A549 (cell line): ENCODE data around the gene LMTK2. TPM values are rescaled to one million over a fixed set of nuclear protein-coding genes. Genes with fewer than 3 reads are reported as not detected.

Source experiments
- ATAC-seq, 2 experiments: fragments of 200-7000 bp in 1 of 2; fragments of >200 bp in 1 of 2; cut with Nextera tagmentation in 1 of 2; cut with Tn5 transposase in 1 of 2; 3 replicates each; pipeline versions ENCODE4 v1.8.0 to v1.9.1; 2018 to 2020; ENCODE audit warnings: mild to moderate bottlenecking in 1 of 2, moderate library complexity in 1 of 2
- CTCF ChIA-PET: fragments of 300-600 bp; sonication (Branson Sonifier 250); formaldehyde crosslinking; extraction: SDS; loops from one replicate; lab custom pipeline; 2021; ENCODE audit warnings: antibody characterized with exemption, inconsistent platforms; lab: Yijun Ruan, JAX
- POLR2A ChIA-PET: fragments of 350-600 bp; formaldehyde crosslinking; extraction: SDS; loops from one replicate; lab custom pipeline; 2021; ENCODE audit warnings: antibody characterized with exemption, inconsistent platforms; lab: Yijun Ruan, JAX
- DNase-seq, 2 experiments: peaks; one replicate each; pipeline versions ENCODE4 v3.0.0 to v3.0.0-alpha.2; 2011 to 2016; ENCODE audit warnings: low read depth in 1 of 2, low spot score in 1 of 2
- FAIRE-seq: peaks from 2 replicates; lab custom pipeline; 2011; peaks lifted over from hg19 to GRCh38; lab: Jason Lieb, UNC
- H3K27ac ChIP-seq, 2 experiments: fragments of >200 bp; sonication (Bioruptor Twin); formaldehyde crosslinking; 3 replicates each; pipeline ENCODE4 v1.5.1; 2016 to 2017
- H3K4me1 ChIP-seq: fragments of >200 bp; sonication (Bioruptor Twin); formaldehyde crosslinking; 3 replicates; pipeline ENCODE4 v1.6.1; 2016
- H3K4me2 ChIP-seq: fragments of >200 bp; sonication (Bioruptor Twin); formaldehyde crosslinking; 3 replicates; pipeline ENCODE4 v1.6.1; 2016
- H3K4me3 ChIP-seq: fragments of >200 bp; sonication (Bioruptor Twin); formaldehyde crosslinking; 3 replicates; pipeline ENCODE4 v1.5.1; 2016
- H3K9me3 ChIP-seq: fragments of >200 bp; sonication (Bioruptor Twin); formaldehyde crosslinking; 3 replicates; pipeline ENCODE4 v1.6.1; 2016
- BCL3 ChIP-seq: fragments of >200 bp; sonication (Bioruptor Twin); formaldehyde crosslinking; IDR thresholded peaks from 3 replicates; pipeline ENCODE4 v1.6.1; 2016
- CBX2 ChIP-seq: fragments of 200-600 bp; sonication (generic); IDR thresholded peaks from 2 replicates; pipeline ENCODE4 v1.6.1; 2016; ENCODE audit warnings: low read depth, mild to moderate bottlenecking, borderline replicate concordance
- CTCF ChIP-seq: fragments of >200 bp; sonication (Bioruptor Twin); formaldehyde crosslinking; IDR thresholded peaks from 3 replicates; pipeline ENCODE4 v1.5.1; 2016
- E2F6 ChIP-seq: IDR thresholded peaks from 2 replicates; pipeline ENCODE4 v1.6.1; 2012; ENCODE audit warnings: low read depth, borderline replicate concordance
- EHMT2 ChIP-seq: fragments of 200-600 bp; sonication (generic); IDR thresholded peaks from 2 replicates; pipeline ENCODE4 v1.6.1; 2016; ENCODE audit warnings: antibody characterized with exemption, low read depth, mild to moderate bottlenecking, moderate library complexity
- FOSB ChIP-seq: fragments of 250-450 bp; sonication (Bioruptor Pico); IDR thresholded peaks from 2 replicates; pipeline ENCODE4 v1.5.0; 2020; ENCODE audit warnings: mild to moderate bottlenecking, moderate library complexity
- GATA3 ChIP-seq: IDR thresholded peaks from 2 replicates; pipeline ENCODE4 v1.6.1; 2012; ENCODE audit warnings: borderline replicate concordance
- HES2 ChIP-seq: fragments of >200 bp; sonication (Bioruptor Twin); formaldehyde crosslinking; IDR thresholded peaks from 2 replicates; pipeline ENCODE4 v1.6.1; 2016
- JUN ChIP-seq, 2 experiments: fragments of >200 bp; sonication (Bioruptor Twin); formaldehyde crosslinking; IDR thresholded peaks; 2 replicates in 1 of 2; 3 replicates in 1 of 2; pipeline ENCODE4 v1.6.1; 2016 to 2017
- JUNB ChIP-seq: fragments of >200 bp; sonication (Bioruptor Twin); formaldehyde crosslinking; IDR thresholded peaks from 2 replicates; pipeline ENCODE4 v1.6.1; 2016
- PHF8 ChIP-seq: fragments of 200-600 bp; sonication (generic); IDR thresholded peaks from 2 replicates; pipeline ENCODE4 v1.6.1; 2016; ENCODE audit warnings: low read depth, mild to moderate bottlenecking, antibody characterized with exemption, moderate library complexity, borderline replicate concordance
- RFX5 ChIP-seq: fragments of 450-650 bp; IDR thresholded peaks from 2 replicates; pipeline ENCODE4 v1.7.1; 2014; ENCODE audit warnings: antibody characterized with exemption, mild to moderate bottlenecking, moderate library complexity
- SMC3 ChIP-seq: fragments of >200 bp; sonication (Bioruptor Twin); formaldehyde crosslinking; IDR thresholded peaks from 3 replicates; pipeline ENCODE4 v1.6.1; 2018; ENCODE audit warnings: inconsistent platforms
- ZFP36 ChIP-seq: fragments of 450-650 bp; IDR thresholded peaks from 2 replicates; pipeline ENCODE4 v1.6.1; 2014; ENCODE audit warnings: borderline replicate concordance; ENCODE audit not compliant: partially characterized antibody
- ZSCAN20 ChIP-seq: fragments of 250-450 bp; sonication (Bioruptor Pico); IDR thresholded peaks from 2 replicates; pipeline ENCODE4 v1.8.0; 2022; ENCODE audit warnings: mild to moderate bottlenecking, moderate library complexity
- WGBS: methylation state at CpG from one replicate; pipeline ENCODE4 v1.1.6; 2017; ENCODE audit errors: missing lambda C conversion rate; 5-methylcytosine and 5-hydroxymethylcytosine counted together
- polyA plus RNA-seq, 4 experiments: library from polyadenylated mRNA; depleted of rRNA in 3 of 4; stranded (reverse); fragments of >200 nt; fragmentation: RNase III in 1 of 4; extraction: RNeasy Plus Mini Kit Qiagen cat#74134 plus additional on column Dnase treatment in 1 of 4; gene quantifications; 2 replicates in 3 of 4; 3 replicates in 1 of 4; pipeline ENCODE4 v1.2.3, GENCODE V29; 2011 to 2017

The LMTK2 gene
- polyA plus RNA-seq, 2 of the 4 experiments (the other 2 are of a cell fraction): 7.9 to 13.0 TPM

GRCh38 chr7:98148607-98149006 is 41.9 kb downstream of the LMTK2 start:
- Histone ChIP-seq H3K4me3 (no peak overlapping the region), H3K4me1 (no peaks in the 10 kb centered on the region), H3K4me2 (no peak overlapping the region), H3K27ac (no peak overlapping the region), H3K9me3 (no peaks in the 10 kb centered on the region)
- FAIRE-seq (no peak), DNase-seq (no peak), ATAC-seq (no peak)
- WGBS: 84% methylated on average over 5 of the region's 5 CpGs
- no peak for TF ChIP-seq SMC3
- no peak for TF ChIP-seq JUNB
- no peak for TF ChIP-seq CTCF
- TF ChIP-seq BCL3: no peak
- TF ChIP-seq CBX2: no peak
- TF ChIP-seq PHF8: no peak
- ChIA-PET CTCF (interaction anchor here (2.0 to 5.4 kb wide), 3 partner anchors 13 to 127 kb away, joined by 6 to 37 read pairs (median 8); no protein-coding TSS in a partner anchor), POLR2A (no interaction called here)

GRCh38 chr7:98149116-98149692 is 42.5 kb downstream of the LMTK2 start:
- 89% methylated on average over 6 of the region's 6 CpGs for WGBS
- no peak overlapping the region for H3K27ac ChIP-seq
- FAIRE-seq (no peak), ATAC-seq (no peak)
- no peaks in the 10 kb centered on the region for H3K4me1 ChIP-seq
- TF ChIP-seq GATA3: no peak
- TF ChIP-seq ZFP36: no peak
- TF ChIP-seq ZSCAN20: no peak
- no peak for TF ChIP-seq CBX2
- TF ChIP-seq JUN (IDR thresholded peaks at IDR 0.05): no peak
- TF ChIP-seq EHMT2: no peak
- TF ChIP-seq FOSB (CRISPR knock-in tag): no peak
- TF ChIP-seq E2F6: no peak
- TF ChIP-seq HES2: no peak
- TF ChIP-seq, all 56 proteins: peak for 0
- no peak overlapping the region for H3K4me2 ChIP-seq
- ChIA-PET POLR2A (no interaction called here), CTCF (interaction anchor here (2.0 to 5.4 kb wide), 3 partner anchors 14 to 128 kb away, joined by 6 to 37 read pairs (median 8); no protein-coding TSS in a partner anchor)
- no peaks in the 10 kb centered on the region for H3K9me3 ChIP-seq
- DNase-seq: no peak
- H3K4me3 ChIP-seq: no peak overlapping the region

GRCh38 chr7:98151884-98152283 is 45.2 kb downstream of the LMTK2 start:
- Histone ChIP-seq H3K27ac (no peak overlapping the region), H3K9me3 (no peaks in the 10 kb centered on the region), H3K4me3 (no peak overlapping the region), H3K4me1 (no peaks in the 10 kb centered on the region), H3K4me2 (no peak overlapping the region)
- no peak for ATAC-seq
- POLR2A ChIA-PET: no interaction called here
- CTCF ChIA-PET: interaction anchor here (1.0 to 1.4 kb wide), 2 partner anchors 16 to 46 kb away, joined by 3 read pairs; partner anchors contain the start of gene LMTK2
- TF ChIP-seq RFX5 (no peak), JUN (IDR thresholded peaks at IDR 0.05) (no peak)
- DNase-seq: no peak
- FAIRE-seq: no peak
- 94% methylated on average over 5 of the region's 5 CpGs for WGBS
